ENCODE results near the gene SARDH.
"Not testable (repeated sequence)": the region's sequence is repeated elsewhere in the genome, so short reads cannot be mapped to it uniquely, and the experiment has no call there.

The SARDH gene

DNA sequence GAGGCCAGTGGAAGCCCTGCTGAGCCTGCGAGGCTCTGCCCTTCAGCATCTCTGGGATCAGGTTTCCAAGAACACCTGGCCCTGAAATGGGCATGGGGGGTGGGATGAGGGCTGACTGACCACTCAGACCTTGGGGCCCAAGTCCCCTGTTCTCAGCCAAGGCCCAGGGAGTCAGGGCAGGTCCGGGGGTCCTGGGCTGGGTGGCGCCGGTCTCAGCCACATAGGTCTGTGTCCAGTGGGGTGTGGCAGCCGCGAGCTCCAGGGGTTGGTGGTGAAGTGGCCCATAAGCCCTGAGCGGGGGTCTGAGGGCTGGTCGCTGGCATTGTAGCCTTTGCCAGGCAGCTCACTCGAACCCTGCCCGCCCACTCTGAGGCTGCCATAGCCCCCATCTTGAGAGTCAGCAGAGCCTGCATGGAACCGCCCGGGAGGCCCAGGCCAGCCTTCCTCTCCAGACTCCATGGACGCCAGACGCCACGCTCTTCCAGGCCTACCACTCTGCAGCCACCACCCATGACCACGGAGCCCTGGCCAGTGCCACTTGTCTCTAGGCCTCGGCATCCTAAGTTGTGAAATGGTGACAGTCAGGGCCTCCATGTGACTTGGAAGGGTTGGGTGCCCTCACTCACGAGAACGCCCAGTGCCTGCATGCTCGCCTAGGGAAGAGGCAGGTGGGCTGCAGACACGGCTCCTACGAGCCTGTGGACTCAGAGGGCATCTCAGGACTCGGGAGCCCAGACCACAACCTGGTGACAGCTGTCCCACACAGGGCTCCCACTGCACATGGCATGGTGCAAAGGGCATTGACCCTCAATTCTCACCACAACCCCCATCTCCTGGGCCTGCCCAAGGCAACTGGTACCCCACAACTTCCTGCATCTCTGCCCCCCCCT is 108.7 kb downstream of the SARDH start:
- Histone ChIP-seq H3K9me3 (ENCODE audit: control insufficient read depth, low read length) (peaks cover 15% of the 10 kb centered on the region), H3K4me3 (ENCODE audit: extremely low read depth, insufficient read depth, low read length, poor library complexity, severe bottlenecking) (no peak overlapping the region), H3K27ac (ENCODE audit: low read depth, low read length, severe bottlenecking) (no peak overlapping the region), H3K4me1 (ENCODE audit: control insufficient read depth, insufficient read depth, low read length, poor library complexity, severe bottlenecking) (peaks cover 23% of the 10 kb centered on the region), H3K36me3 (ENCODE audit: control insufficient read depth, insufficient read depth, low read length) (no peaks in the 10 kb centered on the region)
- WGBS, 2 experiments (ENCODE audit: insufficient coverage in 2 of 2), result 95% methylated on average over 21 to 22 of the region's 23 CpGs

DNA sequence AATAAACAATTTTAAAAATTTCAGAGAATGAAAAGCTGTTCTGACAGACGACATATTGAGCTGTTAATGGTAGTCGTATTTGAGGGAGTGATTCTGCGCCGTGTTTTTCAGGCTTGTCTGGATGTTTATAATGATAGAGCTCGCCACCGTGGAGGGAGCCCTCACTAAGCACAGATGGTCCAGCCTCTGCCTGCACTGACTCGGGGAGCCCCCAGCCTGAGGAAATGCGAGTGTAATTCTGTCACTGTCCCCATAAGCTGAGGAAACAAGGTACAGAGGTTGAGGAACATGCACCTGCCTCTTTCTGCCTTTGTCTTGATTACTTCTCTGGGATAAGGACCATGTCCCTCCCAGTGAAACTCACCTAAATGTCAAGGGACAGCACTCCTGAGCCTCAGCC is 109.4 kb downstream of the SARDH start:
- Histone ChIP-seq H3K4me3 (ENCODE audit: extremely low read depth, insufficient read depth, low read length, poor library complexity, severe bottlenecking) (no peak overlapping the region), H3K27ac (ENCODE audit: low read depth, low read length, severe bottlenecking) (no peak overlapping the region), H3K36me3 (ENCODE audit: control insufficient read depth, insufficient read depth, low read length) (no peaks in the 10 kb centered on the region), H3K9me3 (ENCODE audit: control insufficient read depth, low read length) (peaks cover 15% of the 10 kb centered on the region), H3K4me1 (ENCODE audit: control insufficient read depth, insufficient read depth, low read length, poor library complexity, severe bottlenecking) (peaks cover 16% of the 10 kb centered on the region)
- WGBS, 2 experiments (ENCODE audit: insufficient coverage in 2 of 2), result 89 to 91% methylated on average over 8 of the region's 8 CpGs

DNA sequence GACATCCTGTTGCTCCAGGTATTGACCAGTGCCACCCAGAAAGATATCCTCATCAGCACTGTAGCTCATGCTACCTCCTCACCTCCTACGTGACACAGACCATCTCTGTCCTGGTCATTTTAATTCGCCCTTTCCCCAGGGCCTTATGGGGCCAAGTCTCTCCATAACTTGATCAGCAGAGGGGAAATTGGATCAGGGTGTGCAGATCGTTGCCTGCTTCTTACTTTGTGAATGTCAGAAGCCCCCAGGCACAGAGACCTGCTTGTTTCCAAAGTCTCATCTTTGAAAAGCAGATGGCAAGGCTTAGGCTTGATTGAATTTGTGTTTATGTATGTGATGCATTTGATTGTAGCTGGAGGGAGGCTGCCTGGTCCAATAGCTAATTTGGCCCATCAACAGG is 110.8 kb downstream of the SARDH start:
- 83 to 100% methylated on average over 2 of the region's 3 CpGs for WGBS, 2 experiments (ENCODE audit: insufficient coverage in 2 of 2)
- H3K4me1 ChIP-seq (ENCODE audit: control insufficient read depth, insufficient read depth, low read length, poor library complexity, severe bottlenecking), result peaks cover 4% of the 10 kb centered on the region

DNA sequence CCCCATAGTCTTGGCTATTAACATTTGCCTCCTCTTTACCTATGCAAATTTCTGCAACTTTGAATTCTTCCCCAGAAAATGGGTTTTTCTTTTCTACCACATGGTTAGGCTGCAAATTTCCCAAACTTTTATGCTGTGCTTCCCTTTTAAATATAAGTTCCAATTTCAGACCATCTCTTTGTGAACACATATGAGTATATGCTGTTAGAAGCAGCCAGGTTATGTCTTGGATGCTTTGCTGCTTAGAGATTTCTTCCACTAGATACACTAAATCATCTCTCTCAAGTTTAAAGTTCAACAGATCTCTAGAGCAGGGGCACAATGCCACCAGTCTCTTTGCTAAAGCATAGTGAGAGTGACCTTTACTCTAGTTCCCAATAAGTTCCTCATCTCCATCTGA is 112.1 kb downstream of the SARDH start:
- not testable (repeated sequence) for H3K4me1 ChIP-seq (ENCODE audit: control insufficient read depth, insufficient read depth, low read length, poor library complexity, severe bottlenecking); H3K4me3 ChIP-seq (ENCODE audit: extremely low read depth, insufficient read depth, low read length, poor library complexity, severe bottlenecking); H3K36me3 ChIP-seq (ENCODE audit: control insufficient read depth, insufficient read depth, low read length); H3K27ac ChIP-seq (ENCODE audit: low read depth, low read length, severe bottlenecking)
- peaks cover 15% of the 10 kb centered on the region for H3K9me3 ChIP-seq (ENCODE audit: control insufficient read depth, low read length)

More for the DNA sequence above, 110.8 kb downstream of the SARDH start:
- Histone ChIP-seq H3K27ac (ENCODE audit: low read depth, low read length, severe bottlenecking) (no peak overlapping the region), H3K9me3 (ENCODE audit: control insufficient read depth, low read length) (peaks cover 15% of the 10 kb centered on the region), H3K36me3 (ENCODE audit: control insufficient read depth, insufficient read depth, low read length) (no peaks in the 10 kb centered on the region), H3K4me3 (ENCODE audit: extremely low read depth, insufficient read depth, low read length, poor library complexity, severe bottlenecking) (no peak overlapping the region)

DNA sequence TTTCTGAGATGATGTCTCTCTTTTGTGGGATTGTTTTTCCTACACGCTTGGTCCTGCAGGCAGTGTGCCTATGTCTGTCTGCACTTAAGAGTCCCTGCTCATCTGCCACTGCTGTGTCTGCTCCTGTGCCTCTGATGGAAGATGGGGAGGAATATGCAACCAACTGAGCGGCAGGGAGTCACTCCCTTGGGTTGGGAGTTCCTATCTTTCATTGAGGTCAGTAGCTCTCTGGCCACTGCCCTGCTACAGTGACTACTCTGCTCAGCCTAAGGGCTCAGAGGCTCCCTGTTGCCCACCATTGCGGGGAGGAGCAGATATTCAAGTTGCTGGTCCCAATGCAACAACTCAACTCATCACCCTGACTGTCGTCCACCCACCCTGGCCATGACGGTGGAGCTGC is 115.6 kb downstream of the SARDH start:
- WGBS, 2 experiments (ENCODE audit: insufficient coverage in 2 of 2), result 75 to 90% methylated on average over 3 of the region's 5 CpGs
- peaks cover 15% of the 10 kb centered on the region for H3K9me3 ChIP-seq (ENCODE audit: control insufficient read depth, low read length)
- no peak overlapping the region for H3K27ac ChIP-seq (ENCODE audit: low read depth, low read length, severe bottlenecking)
- H3K36me3 ChIP-seq (ENCODE audit: control insufficient read depth, insufficient read depth, low read length), result no peaks in the 10 kb centered on the region
- H3K4me3 ChIP-seq (ENCODE audit: extremely low read depth, insufficient read depth, low read length, poor library complexity, severe bottlenecking), result no peak overlapping the region
- no peaks in the 10 kb centered on the region for H3K4me1 ChIP-seq (ENCODE audit: control insufficient read depth, insufficient read depth, low read length, poor library complexity, severe bottlenecking)

DNA sequence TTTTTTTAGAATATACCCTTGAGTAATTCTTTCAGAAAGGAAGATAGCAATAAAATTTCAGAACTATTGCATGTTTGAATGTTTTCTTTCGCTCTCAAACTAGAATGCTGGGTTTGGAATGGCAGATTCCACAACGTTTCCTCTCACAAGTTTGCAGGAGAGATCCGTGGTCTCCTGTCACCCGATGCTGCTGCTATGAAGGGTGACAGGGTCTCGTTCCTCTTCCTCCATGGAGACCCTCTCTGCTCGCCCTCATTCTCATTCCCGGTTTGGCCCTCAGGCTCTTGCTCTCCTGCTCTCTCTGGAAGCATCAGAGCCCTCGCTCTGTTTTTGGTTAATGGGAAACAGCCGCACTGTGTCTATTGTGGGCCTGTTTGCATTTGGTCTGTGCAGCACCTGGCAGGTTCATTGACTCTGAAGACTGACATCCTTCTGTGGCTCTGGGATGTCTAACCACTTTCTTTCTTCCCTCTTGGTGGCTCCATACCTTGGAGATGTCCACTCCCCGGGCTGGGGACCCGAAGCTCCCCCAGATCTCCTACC is 116.4 kb downstream of the SARDH start:
- H3K27ac ChIP-seq (ENCODE audit: low read depth, low read length, severe bottlenecking), result no peak overlapping the region
- H3K36me3 ChIP-seq (ENCODE audit: control insufficient read depth, insufficient read depth, low read length), result no peaks in the 10 kb centered on the region
- no peak overlapping the region for H3K4me3 ChIP-seq (ENCODE audit: extremely low read depth, insufficient read depth, low read length, poor library complexity, severe bottlenecking)
- WGBS, 2 experiments (ENCODE audit: insufficient coverage in 2 of 2), result 77 to 84% methylated on average over 9 to 11 of the region's 11 CpGs
- peaks cover 14% of the 10 kb centered on the region for H3K9me3 ChIP-seq (ENCODE audit: control insufficient read depth, low read length)
- H3K4me1 ChIP-seq (ENCODE audit: control insufficient read depth, insufficient read depth, low read length, poor library complexity, severe bottlenecking), result no peaks in the 10 kb centered on the region

DNA sequence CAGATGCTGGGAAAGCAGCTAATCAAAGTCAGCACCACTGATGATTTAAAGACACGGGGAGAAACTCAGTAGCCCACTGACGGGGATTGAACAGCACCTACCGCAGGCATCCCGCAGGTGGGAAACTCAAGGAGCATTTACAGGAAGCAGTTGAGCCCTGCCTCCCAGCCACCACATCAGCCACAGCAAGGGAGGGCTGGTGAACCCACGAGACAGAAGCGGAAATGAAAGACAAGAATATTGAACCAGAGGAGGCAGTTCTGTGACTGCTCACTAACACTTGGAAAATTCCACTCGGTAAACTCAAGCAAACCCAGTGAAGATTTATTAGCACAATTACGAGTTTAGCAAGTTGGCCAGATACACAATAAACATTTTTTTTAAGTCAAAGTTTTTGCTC is 118.4 kb downstream of the SARDH start:
- WGBS, 2 experiments (ENCODE audit: insufficient coverage in 2 of 2), result 65 to 66% methylated on average over 6 to 7 of the region's 8 CpGs
- H3K4me3 ChIP-seq (ENCODE audit: extremely low read depth, insufficient read depth, low read length, poor library complexity, severe bottlenecking), result no peak overlapping the region
- no peak overlapping the region for H3K27ac ChIP-seq (ENCODE audit: low read depth, low read length, severe bottlenecking)
- no peaks in the 10 kb centered on the region for H3K4me1 ChIP-seq (ENCODE audit: control insufficient read depth, insufficient read depth, low read length, poor library complexity, severe bottlenecking)
- H3K9me3 ChIP-seq (ENCODE audit: control insufficient read depth, low read length), result no peaks in the 10 kb centered on the region
- no peaks in the 10 kb centered on the region for H3K36me3 ChIP-seq (ENCODE audit: control insufficient read depth, insufficient read depth, low read length)

DNA sequence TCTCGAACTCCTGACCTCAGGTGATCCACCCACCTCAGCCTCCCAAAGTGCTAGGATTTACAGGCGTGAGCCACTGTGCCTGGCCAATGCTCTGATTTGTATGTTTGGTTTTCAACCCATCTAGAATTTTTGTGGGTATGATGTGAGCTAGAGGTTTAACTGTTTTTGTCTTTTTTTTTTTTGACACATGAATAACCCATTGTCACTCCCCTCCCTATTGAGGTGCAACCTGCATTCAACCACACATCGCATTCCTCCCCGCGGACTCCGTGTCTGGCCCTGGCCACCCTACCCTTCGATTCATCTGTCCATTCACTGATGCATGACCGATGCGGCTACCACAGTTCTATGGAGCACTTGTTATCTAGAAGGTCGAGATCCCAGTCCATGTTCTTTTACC is 119.4 kb downstream of the SARDH start:
- Histone ChIP-seq H3K36me3 (ENCODE audit: control insufficient read depth, insufficient read depth, low read length) (no peaks in the 10 kb centered on the region), H3K27ac (ENCODE audit: low read depth, low read length, severe bottlenecking) (no peak overlapping the region), H3K9me3 (ENCODE audit: control insufficient read depth, low read length) (no peaks in the 10 kb centered on the region), H3K4me3 (ENCODE audit: extremely low read depth, insufficient read depth, low read length, poor library complexity, severe bottlenecking) (no peak overlapping the region), H3K4me1 (ENCODE audit: control insufficient read depth, insufficient read depth, low read length, poor library complexity, severe bottlenecking) (no peaks in the 10 kb centered on the region)
- WGBS, 2 experiments (ENCODE audit: insufficient coverage in 2 of 2), result 85 to 88% methylated on average over 8 to 9 of the region's 10 CpGs

DNA sequence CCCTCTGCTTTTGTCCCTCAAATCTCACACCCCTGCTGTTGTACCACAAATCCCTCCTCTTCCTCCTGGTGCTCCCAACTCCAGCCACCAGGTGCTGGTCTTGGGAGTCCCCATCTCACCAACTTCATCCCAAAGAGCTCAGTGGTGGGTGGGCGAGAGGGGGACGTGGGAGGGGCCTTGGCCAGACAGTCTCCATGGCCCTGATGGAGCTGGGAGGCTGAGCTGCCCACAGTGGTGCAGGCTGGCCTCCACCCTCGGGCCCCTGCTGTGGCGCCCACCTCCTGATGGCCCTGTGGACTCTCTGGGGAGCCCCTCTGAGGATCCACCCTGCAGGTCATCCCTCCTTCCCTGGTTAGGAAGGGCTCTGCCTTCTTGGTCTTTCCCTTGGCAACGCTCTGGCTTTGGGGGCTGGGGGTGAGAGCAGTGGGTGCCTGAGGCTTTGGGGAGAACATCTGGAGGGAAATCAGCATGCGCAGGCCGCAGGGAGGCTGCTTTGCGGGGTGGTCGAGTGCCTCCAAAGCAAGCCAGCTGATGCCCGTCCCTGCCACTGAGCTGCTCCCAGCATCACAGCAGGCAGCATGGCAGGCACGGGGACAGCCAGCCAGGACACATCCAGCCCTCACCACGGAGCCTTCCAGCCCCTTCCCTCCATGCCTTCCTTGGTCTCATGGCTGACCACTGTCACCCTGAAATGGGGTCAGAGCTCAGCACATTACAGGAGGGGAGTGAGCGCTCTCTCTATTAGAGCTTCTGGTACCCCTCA is 121.3 kb downstream of the SARDH start:
- Histone ChIP-seq H3K27ac (ENCODE audit: low read depth, low read length, severe bottlenecking) (no peak overlapping the region), H3K36me3 (ENCODE audit: control insufficient read depth, insufficient read depth, low read length) (no peaks in the 10 kb centered on the region), H3K4me1 (ENCODE audit: control insufficient read depth, insufficient read depth, low read length, poor library complexity, severe bottlenecking) (no peaks in the 10 kb centered on the region), H3K9me3 (ENCODE audit: control insufficient read depth, low read length) (no peaks in the 10 kb centered on the region), H3K4me3 (ENCODE audit: extremely low read depth, insufficient read depth, low read length, poor library complexity, severe bottlenecking) (no peak overlapping the region)
- 88 to 89% methylated on average over 7 to 11 of the region's 13 CpGs for WGBS, 2 experiments (ENCODE audit: insufficient coverage in 2 of 2)

DNA sequence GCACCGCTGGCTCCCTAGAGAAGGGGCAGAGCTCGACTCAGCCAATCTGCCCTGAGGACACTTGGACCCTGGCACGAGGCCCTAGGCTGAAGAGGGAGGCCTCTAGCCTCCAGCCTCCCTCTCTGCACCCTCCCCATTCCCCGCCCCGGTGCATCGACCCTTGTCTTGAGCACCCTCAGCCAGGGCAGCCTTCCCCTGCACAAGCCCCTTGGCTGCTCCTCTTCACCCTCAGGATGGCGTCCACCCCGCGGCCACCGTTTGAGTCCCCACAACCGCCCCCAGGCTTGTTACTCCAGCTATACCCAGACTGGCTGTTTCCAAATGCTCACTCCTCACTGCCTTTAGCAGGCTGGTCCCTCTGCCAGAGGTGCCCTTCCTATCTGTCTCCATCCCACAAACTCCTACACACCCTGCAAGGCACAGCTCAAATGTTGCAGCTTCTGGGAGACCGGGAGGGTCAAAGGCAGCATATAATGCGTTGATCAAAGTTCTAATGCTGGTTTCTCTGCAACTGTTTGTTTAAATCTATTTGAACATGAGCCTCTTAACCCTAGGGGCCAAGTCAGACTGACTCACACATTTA is 122.5 kb downstream of the SARDH start:
- Histone ChIP-seq H3K4me3 (ENCODE audit: extremely low read depth, insufficient read depth, low read length, poor library complexity, severe bottlenecking) (no peak overlapping the region), H3K4me1 (ENCODE audit: control insufficient read depth, insufficient read depth, low read length, poor library complexity, severe bottlenecking) (no peaks in the 10 kb centered on the region), H3K9me3 (ENCODE audit: control insufficient read depth, low read length) (no peaks in the 10 kb centered on the region), H3K36me3 (ENCODE audit: control insufficient read depth, insufficient read depth, low read length) (no peaks in the 10 kb centered on the region), H3K27ac (ENCODE audit: low read depth, low read length, severe bottlenecking) (no peak overlapping the region)
- WGBS, 2 experiments (ENCODE audit: insufficient coverage in 2 of 2), result 83 to 91% methylated on average over 10 to 12 of the region's 13 CpGs
